H1 (cell line): Measurements from ENCODE around the gene TUBA4B. TPM values are rescaled to one million over a fixed set of nuclear protein-coding genes. Genes with fewer than 3 reads are reported as not detected.
A peak's percentile ranks its signal among the peaks of the same experiment; 100 is the strongest.
"Not testable (repeated sequence)": the region's sequence is repeated elsewhere in the genome, so short reads cannot be mapped to it uniquely, and the experiment has no call there.

Experiments used
- CTCF ChIA-PET: fragments of 300-600 bp; sonication (Branson Sonifier 250); formaldehyde crosslinking; loops from one replicate; lab custom pipeline; 2021; ENCODE audit not compliant: partially characterized antibody; lab: Charles Lee
- POLR2A ChIA-PET: fragments of 300-600 bp; sonication (Branson Sonifier 250); formaldehyde crosslinking; loops from one replicate; lab custom pipeline; 2021; ENCODE audit warnings: inconsistent platforms; ENCODE audit not compliant: partially characterized antibody; lab: Charles Lee
- DNase-seq, 2 experiments: peaks; one replicate each; pipeline versions ENCODE4 v3.0.0 to v3.0.0-alpha.2; 2010 to 2022; ENCODE audit warnings: low spot score in 2 of 2, low read depth in 1 of 2, mixed read lengths in 1 of 2
- FAIRE-seq: peaks from 2 replicates; lab custom pipeline; 2011; peaks lifted over from hg19 to GRCh38; lab: Jason Lieb, UNC
- H2AFZ ChIP-seq: 2 replicates; pipeline ENCODE4 v1.8.1; 2012; ENCODE audit warnings: low read length, inconsistent platforms
- H2AK5ac ChIP-seq: 2 replicates; pipeline ENCODE4 v1.6.1; 2013; ENCODE audit warnings: low read depth, low read length
- H2BK120ac ChIP-seq: replicated peaks from 2 replicates; pipeline ENCODE3; 2013; ENCODE audit warnings: low read depth, low read length, inconsistent platforms
- H2BK12ac ChIP-seq: 2 replicates; pipeline ENCODE4 v1.6.1; 2013; ENCODE audit warnings: low read depth, low read length
- H2BK15ac ChIP-seq: 2 replicates; pipeline ENCODE4 v1.6.1; 2013; ENCODE audit warnings: low read length
- H2BK20ac ChIP-seq: 2 replicates; pipeline ENCODE4 v1.6.1; 2013; ENCODE audit warnings: low read length
- H2BK5ac ChIP-seq: 2 replicates; pipeline ENCODE4 v1.6.1; 2013; ENCODE audit warnings: low read depth, low read length
- H3K14ac ChIP-seq: 2 replicates; pipeline ENCODE4 v1.6.1; 2013; ENCODE audit warnings: inconsistent platforms; ENCODE audit not compliant: insufficient read length
- H3K18ac ChIP-seq: 2 replicates; pipeline ENCODE4 v1.6.1; 2013; ENCODE audit warnings: low read length; ENCODE audit errors: extremely low read depth
- H3K23ac ChIP-seq: 2 replicates; pipeline ENCODE4 v1.6.1; 2013; ENCODE audit warnings: inconsistent platforms; ENCODE audit not compliant: insufficient read length
- H3K23me2 ChIP-seq: 2 replicates; pipeline ENCODE4 v1.6.1; 2013; ENCODE audit warnings: low read depth, low read length
- H3K27ac ChIP-seq: 2 replicates; pipeline ENCODE4 v1.6.1; 2011; ENCODE audit warnings: low read depth, low read length, inconsistent platforms
- H3K27me3 ChIP-seq, 4 experiments: replicated peaks in 1 of 4; 1 replicate in 1 of 4; 2 replicates in 3 of 4; pipeline versions ENCODE4 v1.6.1 to v1.8.1; 2011 to 2013; ENCODE audit warnings: low read length in 3 of 4, mild to moderate bottlenecking in 3 of 4, inconsistent platforms in 2 of 4, mixed read lengths in 2 of 4, moderate library complexity in 1 of 4; ENCODE audit not compliant: control insufficient read depth in 3 of 4, insufficient read depth in 3 of 4; ENCODE audit errors: extremely low read depth in 1 of 4
- H3K36me3 ChIP-seq, 4 experiments: 2 replicates each; pipeline versions ENCODE4 v1.6.1 to v1.8.1; 2011 to 2013; ENCODE audit warnings: mild to moderate bottlenecking in 4 of 4, low read length in 3 of 4, moderate library complexity in 2 of 4, control low read depth in 1 of 4, inconsistent platforms in 1 of 4; ENCODE audit not compliant: insufficient read depth in 4 of 4, control insufficient read depth in 2 of 4
- H3K4ac ChIP-seq: replicated peaks from 2 replicates; pipeline ENCODE3; 2013; ENCODE audit warnings: low read length, low read depth, mixed read lengths, inconsistent platforms; ENCODE audit not compliant: insufficient read length
- H3K4me1 ChIP-seq, 4 experiments: replicated peaks in 1 of 4; 1 replicate in 1 of 4; 2 replicates in 3 of 4; pipeline versions ENCODE4 v1.6.1 to v1.8.1; 2011 to 2013; ENCODE audit warnings: low read length in 3 of 4, inconsistent platforms in 2 of 4, mixed read lengths in 1 of 4; ENCODE audit not compliant: insufficient read depth in 4 of 4, control insufficient read depth in 3 of 4
- H3K4me2 ChIP-seq, 2 experiments: 2 replicates each; pipeline versions ENCODE4 v1.6.1 to v1.8.1; 2011 to 2013; ENCODE audit warnings: low read depth in 2 of 2, low read length in 2 of 2, control low read depth in 1 of 2, inconsistent platforms in 1 of 2, mild to moderate bottlenecking in 1 of 2; ENCODE audit not compliant: insufficient read depth in 1 of 2
- H3K4me3 ChIP-seq, 4 experiments: fragments of 200-600, 300-600 bp in 1 of 4; sonication (generic), shearing (Covaris generic), sonication (Bioruptor Twin) in 1 of 4; 2 replicates each; pipeline versions ENCODE4 v1.5.1 to v1.8.1; 2011 to 2016; ENCODE audit warnings: low read length in 4 of 4, low read depth in 3 of 4, control low read depth in 2 of 4, inconsistent platforms in 2 of 4, mild to moderate bottlenecking in 2 of 4, mixed read lengths in 1 of 4, moderate library complexity in 1 of 4; ENCODE audit not compliant: insufficient read depth in 2 of 4; ENCODE audit errors: extremely low read depth in 1 of 4
- H3K56ac ChIP-seq: replicated peaks from 2 replicates; pipeline ENCODE3; 2013; ENCODE audit warnings: low read depth, mild to moderate bottlenecking, mixed read lengths, low read length, inconsistent platforms; ENCODE audit not compliant: insufficient read length
- H3K79me1 ChIP-seq: 2 replicates; pipeline ENCODE4 v1.6.1; 2013; ENCODE audit warnings: low read depth, low read length, control low read depth
- H3K79me2 ChIP-seq, 2 experiments: 2 replicates each; pipeline versions ENCODE4 v1.6.1 to v1.8.1; 2012 to 2013; ENCODE audit warnings: low read length in 2 of 2, mild to moderate bottlenecking in 2 of 2, inconsistent platforms in 1 of 2; ENCODE audit not compliant: insufficient read depth in 2 of 2, control insufficient read depth in 1 of 2
- H3K9ac ChIP-seq, 4 experiments: replicated peaks in 1 of 4; 1 replicate in 1 of 4; 2 replicates in 3 of 4; pipeline versions ENCODE4 v1.6.1 to v1.8.1; 2011 to 2013; ENCODE audit warnings: low read depth in 3 of 4, low read length in 3 of 4, control low read depth in 2 of 4, mild to moderate bottlenecking in 2 of 4, moderate library complexity in 2 of 4, inconsistent platforms in 1 of 4; ENCODE audit errors: extremely low read depth in 1 of 4
- H3K9me3 ChIP-seq, 2 experiments: 2 replicates each; pipeline versions ENCODE4 v1.6.1 to v1.8.1; 2012 to 2013; ENCODE audit warnings: mild to moderate bottlenecking in 2 of 2, moderate library complexity in 2 of 2, control low read depth in 1 of 2, inconsistent platforms in 1 of 2, low read depth in 1 of 2, low read length in 1 of 2, mixed read lengths in 1 of 2; ENCODE audit not compliant: insufficient read depth in 2 of 2
- H4K20me1 ChIP-seq, 2 experiments: replicated peaks in 1 of 2; 2 replicates each; pipeline versions ENCODE3 to v1.8.1; 2011 to 2013; ENCODE audit warnings: inconsistent platforms in 2 of 2, low read length in 2 of 2, mild to moderate bottlenecking in 1 of 2; ENCODE audit not compliant: insufficient read depth in 2 of 2, control insufficient read depth in 1 of 2
- H4K5ac ChIP-seq: 2 replicates; pipeline ENCODE4 v1.6.1; 2013; ENCODE audit warnings: low read length, low read depth, mixed read lengths, inconsistent platforms; ENCODE audit not compliant: insufficient read length
- H4K8ac ChIP-seq: 2 replicates; pipeline ENCODE4 v1.8.0; 2013; ENCODE audit warnings: mild to moderate bottlenecking, moderate library complexity, low read length, inconsistent platforms; ENCODE audit not compliant: insufficient read depth; ENCODE audit errors: extremely low read depth
- H4K91ac ChIP-seq: replicated peaks from 2 replicates; pipeline ENCODE3; 2013; ENCODE audit warnings: low read length, mixed read lengths, inconsistent platforms; ENCODE audit not compliant: insufficient read length
- WGBS, 2 experiments: shearing (Covaris generic) in 1 of 2; methylation state at CpG; one replicate each; pipeline versions ENCODE4 v1.1.6 to v1.1.7; 2013 to 2015; ENCODE audit warnings: low lambda C conversion rate in 2 of 2, mixed read lengths in 2 of 2, inconsistent platforms in 1 of 2, low coverage in 1 of 2, missing lambda C conversion rate in 1 of 2; ENCODE audit not compliant: insufficient replicate concordance in 2 of 2, insufficient coverage in 1 of 2, insufficient read length in 1 of 2; ENCODE audit errors: extremely low coverage in 1 of 2, missing lambda C conversion rate in 1 of 2; 5-methylcytosine and 5-hydroxymethylcytosine counted together
- polyA plus RNA-seq, 7 experiments: library from polyadenylated mRNA; depleted of rRNA in 3 of 7; stranded (reverse) in 5 of 7; unstranded in 2 of 7; fragments of >200 nt in 5 of 7; fragments of 200-250 nt in 2 of 7; gene quantifications; 1 replicate in 5 of 7; 2 replicates in 1 of 7; 4 replicates in 1 of 7; pipeline versions ENCODE4 v1.2.1 to v1.2.3, GENCODE V29; 2011 to 2013; ENCODE audit warnings: missing spikeins in 2 of 7, mixed read lengths in 2 of 7
- total RNA-seq: library from RNA; stranded (reverse); fragmentation: NEBNext Ultra II Directional; extraction: Animal tissue kit (Norgen Biotek cat#: 25700); gene quantifications from 2 replicates; pipeline ENCODE4 v1.2.1, GENCODE V29; 2021

TUBA4B gene
- total and polyA plus RNA-seq, 2 of the 8 experiments (the other 6 are each of a cell fraction or from before 2014, with no cell fraction given): 0.08 to 0.24 TPM

DNA sequence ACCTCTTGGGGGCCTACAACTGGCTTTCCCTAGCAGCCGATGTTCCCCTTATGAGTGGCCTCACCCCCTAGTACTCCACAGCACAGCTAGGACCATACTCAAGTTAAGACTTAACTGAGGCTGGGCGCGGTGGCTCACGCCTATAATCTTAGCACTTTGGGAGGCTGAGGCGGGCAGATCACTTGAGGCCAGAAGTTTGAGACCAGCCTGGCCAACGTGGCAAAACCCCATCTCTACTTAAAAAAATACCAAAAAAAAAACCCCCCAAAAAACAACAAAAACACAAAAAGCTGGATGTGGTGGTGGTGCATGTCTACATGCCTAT is 34.0 kb downstream of the TUBA4B start:
- H3K9ac ChIP-seq, H3K4ac ChIP-seq, FAIRE-seq, H2BK20ac ChIP-seq, H3K27ac ChIP-seq, DNase-seq, H3K79me1 ChIP-seq, H2BK15ac ChIP-seq, H3K14ac ChIP-seq, H3K9me3 ChIP-seq, H3K56ac ChIP-seq, H3K4me2 ChIP-seq, H3K23ac ChIP-seq, H3K27me3 ChIP-seq, H2AK5ac ChIP-seq, H3K23me2 ChIP-seq, H4K8ac ChIP-seq, H3K36me3 ChIP-seq, H3K4me3 ChIP-seq, H2BK120ac ChIP-seq, H4K5ac ChIP-seq, H2BK12ac ChIP-seq, H3K18ac ChIP-seq, H3K79me2 ChIP-seq, H4K20me1 ChIP-seq, H2AFZ ChIP-seq, H4K91ac ChIP-seq: not testable (repeated sequence)
- ChIA-PET POLR2A (interaction anchor here (1.1 to 3.4 kb wide), 6 partner anchors 8 to 81 kb away, joined by 3 to 19 read pairs (median 4); partner anchors contain the start of genes TUBA4A and ZFAND2B), CTCF (interaction anchor here (0.9 to 12.1 kb wide), 7 partner anchors 5 to 111 kb away, joined by 3 to 220 read pairs (median 5); partner anchors contain the start of genes GLB1L and STK16)
- 0 out of 2 replicates have a peak overlapping the region, but pooled peaks have one; percentile 64 for H2BK5ac ChIP-seq
- peaks cover 0 to 10% (median 6%) of the 10 kb centered on the region in 4 experiments; a peak in 6 of 7 replicates for H3K4me1 ChIP-seq
- WGBS, 2 experiments: 87% methylated on average over 6 of the region's 6 CpGs; no CpG with 5 or more reads in 1 of the 2 experiments
